NB4 (cell line): ENCODE results near the gene SNUPN.

Experiments used
- CTCF ChIP-seq: IDR thresholded peaks from one replicate; pipeline ENCODE4 v1.5.1; 2012; ENCODE audit warnings: low read depth, low read length
- POLR2A ChIP-seq: IDR thresholded peaks from 2 replicates; pipeline ENCODE4 v1.6.1; 2011; ENCODE audit warnings: mild to moderate bottlenecking; ENCODE audit not compliant: insufficient read length; ENCODE audit errors: extremely low read depth

- TF ChIP-seq CTCF (peak; percentile 20), POLR2A (peak; percentile 73)
These were observed 46.3 kb downstream of the SNUPN start, which contains the start of gene PTPN9 for GRCh38 chr15:75578948-75579920.
